ENCODE measurements around the gene PPM1F. TPM values are rescaled to one million over a fixed set of nuclear protein-coding genes. Genes with fewer than 3 reads are reported as not detected.

The PPM1F gene
- total and polyA plus RNA-seq, 2 donors (not counting 1 experiment from before 2014, with no cell fraction given) = 12.5 to 37.0 TPM

DNA sequence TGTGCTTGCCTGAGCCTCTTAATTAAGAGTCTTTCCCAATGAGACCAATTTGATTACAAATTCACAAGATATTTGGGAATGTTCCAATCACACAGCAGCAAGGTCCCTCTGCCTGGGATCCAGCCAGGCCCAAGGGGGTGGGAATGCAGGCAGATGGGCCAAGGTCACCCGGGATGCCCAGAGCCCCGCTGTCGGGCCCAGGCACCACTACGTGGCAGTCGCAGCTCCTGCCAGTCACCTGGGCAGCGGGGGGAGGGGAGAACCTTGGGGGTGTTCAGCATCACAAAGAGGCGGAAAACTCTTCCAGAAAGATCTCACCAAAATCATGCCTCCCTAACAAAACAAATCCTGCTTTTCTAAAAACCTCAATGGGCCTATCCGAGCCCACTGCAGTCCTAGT is 30.9 kb downstream of the PPM1F start:
- H3K4me1 ChIP-seq (ENCODE audit: control insufficient read depth, extremely low read depth, insufficient read depth, low read length) = no peaks in the 10 kb centered on the region

DNA sequence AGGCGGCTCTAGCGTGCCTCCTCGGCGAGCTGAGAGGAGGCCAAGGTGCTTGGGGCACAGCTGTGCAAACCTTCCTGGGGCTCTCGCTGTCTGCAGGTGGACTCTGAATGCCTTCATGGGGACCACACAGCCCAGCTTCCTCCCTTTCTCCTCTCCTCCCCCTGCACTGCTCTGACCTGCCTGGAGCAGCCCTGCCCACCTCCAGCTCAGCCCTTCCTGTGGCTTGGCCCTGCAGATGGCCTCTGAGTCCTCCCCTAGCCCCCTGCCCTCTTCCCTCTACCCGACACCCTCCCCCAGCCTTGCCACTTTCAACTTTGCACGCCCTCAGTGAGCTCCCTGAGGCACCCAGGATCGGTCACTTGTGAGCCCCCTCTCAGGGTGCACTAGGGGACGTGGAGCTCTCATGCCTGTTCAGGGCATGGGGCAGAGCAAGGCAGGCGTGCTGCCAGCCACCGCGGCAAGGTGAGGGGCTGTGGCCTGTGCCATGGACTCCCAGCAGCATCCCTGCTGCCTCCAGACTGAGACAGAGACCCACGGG is 31.4 kb downstream of the PPM1F start:
- Histone ChIP-seq H3K27ac (ENCODE audit: insufficient read depth, low read length) (no peak overlapping the region), H3K9ac (ENCODE audit: insufficient read depth, low read length) (no peak overlapping the region), H3K4me1 (ENCODE audit: control insufficient read depth, extremely low read depth, insufficient read depth, low read length) (no peaks in the 10 kb centered on the region)

More for the DNA sequence above, 30.9 kb downstream of the PPM1F start:
- TF ChIP-seq CTCF (conservative IDR thresholded peaks at IDR 0.05 in 1 of 2, IDR thresholded peaks at IDR 0.05 in 1 of 2; ENCODE audit: low read depth in 1 of 2, low read length in 2 of 2) (no peak), EZH2 (IDR thresholded peaks at IDR 0.05; ENCODE audit: low read length, missing control alignments) (no peak)
- H3K9ac ChIP-seq (ENCODE audit: insufficient read depth, low read length) = no peak overlapping the region
- no peak overlapping the region for H3K4me3 ChIP-seq (replicated peaks in 1 of 4; ENCODE audit: control extremely low read depth in 1 of 4, insufficient read depth in 1 of 4, low read depth in 3 of 4, low read length in 4 of 4)
- no peaks in the 10 kb centered on the region for H3K9me3 ChIP-seq (ENCODE audit: control insufficient read depth, insufficient read depth, low read depth, low read length)
- H3K27ac ChIP-seq (ENCODE audit: insufficient read depth, low read length) = no peak overlapping the region
- no peaks in the 10 kb centered on the region for H3K27me3 ChIP-seq (ENCODE audit: control insufficient read depth, insufficient read depth, low read length)
- no peak overlapping the region for H2AFZ ChIP-seq (ENCODE audit: low read length)
- H3K4me2 ChIP-seq (ENCODE audit: extremely low read depth, insufficient read depth, low read length) = no peak overlapping the region
- H3K36me3 ChIP-seq (ENCODE audit: control insufficient read depth, insufficient read depth, low read length) = peaks cover 3% of the 10 kb centered on the region
- H3K79me2 ChIP-seq (ENCODE audit: control insufficient read depth, insufficient read depth, low read length) = no peaks in the 10 kb centered on the region
- no peaks in the 10 kb centered on the region for H4K20me1 ChIP-seq (ENCODE audit: control insufficient read depth, extremely low read depth, insufficient read depth, low read length)
- DNase-seq (ENCODE audit: low read depth in 2 of 2) = peak in 1 of 2 donors; percentile 23

More for the DNA sequence above, 31.4 kb downstream of the PPM1F start:
- Histone ChIP-seq H3K4me2 (ENCODE audit: extremely low read depth, insufficient read depth, low read length) (no peak overlapping the region), H3K79me2 (ENCODE audit: control insufficient read depth, insufficient read depth, low read length) (no peaks in the 10 kb centered on the region), H3K4me3 (replicated peaks in 1 of 4; ENCODE audit: control extremely low read depth in 1 of 4, insufficient read depth in 1 of 4, low read depth in 3 of 4, low read length in 4 of 4) (no peak overlapping the region), H3K36me3 (ENCODE audit: control insufficient read depth, insufficient read depth, low read length) (peaks cover 3% of the 10 kb centered on the region), H4K20me1 (ENCODE audit: control insufficient read depth, extremely low read depth, insufficient read depth, low read length) (no peaks in the 10 kb centered on the region), H3K9me3 (ENCODE audit: control insufficient read depth, insufficient read depth, low read depth, low read length) (no peaks in the 10 kb centered on the region), H2AFZ (ENCODE audit: low read length) (no peak overlapping the region), H3K27me3 (ENCODE audit: control insufficient read depth, insufficient read depth, low read length) (no peaks in the 10 kb centered on the region)
- no peak for TF ChIP-seq EZH2 (IDR thresholded peaks at IDR 0.05; ENCODE audit: low read length, missing control alignments)
- no peak for TF ChIP-seq CTCF (conservative IDR thresholded peaks at IDR 0.05 in 1 of 2, IDR thresholded peaks at IDR 0.05 in 1 of 2; ENCODE audit: low read depth in 1 of 2, low read length in 2 of 2)
- no peak for DNase-seq (ENCODE audit: low read depth in 2 of 2)
